ENCODE data around the gene CHST14. TPM values are rescaled to one million over a fixed set of nuclear protein-coding genes. Genes with fewer than 3 reads are reported as not detected.

CHST14 gene
- total RNA-seq, 1 donor from 2014 or later = 36.5 TPM

DNA sequence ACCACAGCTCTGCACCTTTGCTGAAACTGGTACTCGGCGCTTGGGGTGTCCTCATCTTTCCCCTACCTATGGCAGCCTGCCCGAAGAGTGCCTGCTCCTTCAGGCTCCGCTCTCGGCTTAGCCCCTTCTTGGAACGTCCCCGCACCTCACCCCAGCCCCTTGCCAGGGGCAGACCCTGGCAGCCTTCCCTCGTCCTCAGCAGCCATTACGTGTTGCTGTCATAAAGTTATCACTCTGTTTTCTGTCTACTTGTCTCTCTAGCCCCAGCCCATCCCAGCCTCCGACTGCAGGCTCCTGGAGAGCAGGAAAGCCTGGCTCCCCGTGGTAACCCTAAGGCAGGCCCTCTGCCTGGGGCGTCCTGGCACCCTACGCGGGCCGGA, 35.1 kb upstream of the CHST14 start:
- no peaks in the 10 kb centered on the region for H3K9me3 Mint-ChIP-seq (ENCODE audit: unreplicated experiment)
- H3K4me3 Mint-ChIP-seq (ENCODE audit: unreplicated experiment) = peak overlapping the region; percentile 71
- no peak for DNase-seq (ENCODE audit: low spot score)
- H3K36me3 Mint-ChIP-seq (ENCODE audit: low read depth, unreplicated experiment) = no peaks in the 10 kb centered on the region
- TF ChIP-seq, protein P1, sequence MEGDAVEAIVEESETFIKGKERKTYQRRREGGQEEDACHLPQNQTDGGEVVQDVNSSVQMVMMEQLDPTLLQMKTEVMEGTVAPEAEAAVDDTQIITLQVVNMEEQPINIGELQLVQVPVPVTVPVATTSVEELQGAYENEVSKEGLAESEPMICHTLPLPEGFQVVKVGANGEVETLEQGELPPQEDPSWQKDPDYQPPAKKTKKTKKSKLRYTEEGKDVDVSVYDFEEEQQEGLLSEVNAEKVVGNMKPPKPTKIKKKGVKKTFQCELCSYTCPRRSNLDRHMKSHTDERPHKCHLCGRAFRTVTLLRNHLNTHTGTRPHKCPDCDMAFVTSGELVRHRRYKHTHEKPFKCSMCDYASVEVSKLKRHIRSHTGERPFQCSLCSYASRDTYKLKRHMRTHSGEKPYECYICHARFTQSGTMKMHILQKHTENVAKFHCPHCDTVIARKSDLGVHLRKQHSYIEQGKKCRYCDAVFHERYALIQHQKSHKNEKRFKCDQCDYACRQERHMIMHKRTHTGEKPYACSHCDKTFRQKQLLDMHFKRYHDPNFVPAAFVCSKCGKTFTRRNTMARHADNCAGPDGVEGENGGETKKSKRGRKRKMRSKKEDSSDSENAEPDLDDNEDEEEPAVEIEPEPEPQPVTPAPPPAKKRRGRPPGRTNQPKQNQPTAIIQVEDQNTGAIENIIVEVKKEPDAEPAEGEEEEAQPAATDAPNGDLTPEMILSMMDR (IDR thresholded peaks at IDR 0.05; ENCODE audit: unreplicated experiment) = no peak
- H3K4me1 Mint-ChIP-seq (ENCODE audit: unreplicated experiment) = peaks cover 22% of the 10 kb centered on the region
- H3K27me3 Mint-ChIP-seq (ENCODE audit: unreplicated experiment) = peaks cover 38% of the 10 kb centered on the region
- H3K27ac Mint-ChIP-seq (ENCODE audit: unreplicated experiment) = no peak overlapping the region

DNA sequence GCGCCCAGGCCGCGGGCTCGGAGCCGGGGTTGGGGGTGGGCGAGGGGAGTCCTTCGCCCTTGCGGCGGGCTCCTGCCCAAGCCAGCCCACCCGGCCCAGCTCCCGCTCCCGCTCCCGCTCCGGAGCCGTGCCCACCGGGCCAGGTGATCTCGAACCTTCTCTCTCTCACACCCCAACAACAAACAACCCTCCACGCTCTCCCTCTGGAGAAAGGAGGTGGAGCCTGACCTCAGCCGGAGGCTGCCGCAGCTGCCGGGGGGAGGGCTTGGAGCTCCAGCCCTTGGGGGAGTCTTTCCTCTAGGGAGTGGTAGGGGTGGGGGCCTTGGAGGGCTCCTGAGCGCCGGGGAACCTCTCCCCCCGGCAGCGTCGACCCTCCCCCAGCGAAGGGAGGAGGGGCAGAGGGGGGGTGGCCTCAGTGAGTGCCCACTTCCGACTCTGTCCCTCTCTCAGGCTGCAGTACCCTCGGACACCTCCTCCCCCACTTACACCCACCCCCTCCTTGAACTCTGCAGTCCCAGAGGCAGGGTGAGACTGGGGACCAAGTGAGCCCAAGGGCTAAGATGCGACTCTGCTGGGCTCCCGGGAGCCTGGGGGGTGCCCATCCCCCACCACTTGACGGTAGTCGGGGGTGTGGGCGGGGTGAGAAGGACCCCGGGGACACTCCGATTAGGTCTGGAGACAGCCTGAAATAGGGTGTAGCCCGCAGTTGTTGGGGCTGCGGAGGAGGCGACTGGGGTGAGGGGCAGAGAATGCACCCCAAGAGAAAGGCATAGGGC, 34.5 kb upstream of the CHST14 start:
- TF ChIP-seq, protein P1 (IDR thresholded peaks at IDR 0.05; ENCODE audit: unreplicated experiment) = no peak
- Mint-ChIP-seq H3K27me3 (ENCODE audit: unreplicated experiment) (peaks cover 38% of the 10 kb centered on the region), H3K4me1 (ENCODE audit: unreplicated experiment) (peaks cover 22% of the 10 kb centered on the region), H3K27ac (ENCODE audit: unreplicated experiment) (no peak overlapping the region), H3K36me3 (ENCODE audit: low read depth, unreplicated experiment) (no peaks in the 10 kb centered on the region), H3K9me3 (ENCODE audit: unreplicated experiment) (no peaks in the 10 kb centered on the region), H3K4me3 (ENCODE audit: unreplicated experiment) (peak overlapping the region; percentile 76)
- no peak for DNase-seq (ENCODE audit: low spot score)

DNA sequence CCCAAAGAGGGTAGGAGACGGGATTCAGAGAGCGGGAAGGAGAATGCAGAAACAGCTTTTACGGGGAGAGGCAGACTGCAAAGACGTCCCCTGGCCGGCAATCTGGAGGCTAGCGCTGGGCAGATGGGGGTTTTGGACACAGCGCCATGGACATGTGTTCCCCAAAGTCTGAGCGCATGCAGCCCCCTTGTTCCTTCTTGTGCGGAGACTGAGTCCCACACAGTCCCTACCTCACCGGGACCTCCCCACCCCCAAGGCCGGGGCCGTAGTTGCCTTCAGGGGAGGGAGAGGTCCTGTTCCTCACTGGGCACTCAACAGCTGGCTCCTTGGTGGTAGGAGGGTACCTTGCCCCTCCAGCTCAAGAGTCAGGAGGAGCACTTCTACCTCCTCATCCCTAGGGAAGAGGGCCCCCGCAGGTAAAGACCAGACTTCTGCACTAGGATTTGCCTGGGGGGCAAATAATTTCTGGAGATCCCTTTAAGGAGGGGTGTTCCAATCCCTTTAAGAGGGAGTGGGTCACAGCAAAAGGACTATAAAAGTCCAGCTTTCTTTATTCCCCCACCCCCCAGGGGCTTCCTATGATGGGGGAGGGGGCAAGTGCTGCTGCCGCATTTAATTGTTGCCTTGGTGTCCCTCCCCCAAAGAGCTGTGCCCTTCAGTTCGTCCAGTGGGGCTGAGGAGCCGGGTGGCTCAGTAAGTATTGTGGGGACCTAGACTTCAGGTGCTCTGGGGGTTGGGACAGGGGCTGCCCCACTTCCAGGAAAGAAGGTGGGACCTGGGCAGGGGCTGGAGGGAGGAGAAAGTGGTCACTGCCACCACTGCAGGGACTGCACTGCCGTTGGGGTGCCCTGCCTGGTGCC, 33.7 kb upstream of the CHST14 start:
- no peaks in the 10 kb centered on the region for H3K9me3 Mint-ChIP-seq (ENCODE audit: unreplicated experiment)
- H3K27me3 Mint-ChIP-seq (ENCODE audit: unreplicated experiment) = peaks cover 38% of the 10 kb centered on the region
- DNase-seq (ENCODE audit: low spot score) = no peak
- H3K27ac Mint-ChIP-seq (ENCODE audit: unreplicated experiment) = no peak overlapping the region
- H3K36me3 Mint-ChIP-seq (ENCODE audit: low read depth, unreplicated experiment) = no peaks in the 10 kb centered on the region
- H3K4me3 Mint-ChIP-seq (ENCODE audit: unreplicated experiment) = peak overlapping the region; percentile 76
- TF ChIP-seq, protein P1 (IDR thresholded peaks at IDR 0.05; ENCODE audit: unreplicated experiment) = no peak
- peaks cover 22% of the 10 kb centered on the region for H3K4me1 Mint-ChIP-seq (ENCODE audit: unreplicated experiment)

DNA sequence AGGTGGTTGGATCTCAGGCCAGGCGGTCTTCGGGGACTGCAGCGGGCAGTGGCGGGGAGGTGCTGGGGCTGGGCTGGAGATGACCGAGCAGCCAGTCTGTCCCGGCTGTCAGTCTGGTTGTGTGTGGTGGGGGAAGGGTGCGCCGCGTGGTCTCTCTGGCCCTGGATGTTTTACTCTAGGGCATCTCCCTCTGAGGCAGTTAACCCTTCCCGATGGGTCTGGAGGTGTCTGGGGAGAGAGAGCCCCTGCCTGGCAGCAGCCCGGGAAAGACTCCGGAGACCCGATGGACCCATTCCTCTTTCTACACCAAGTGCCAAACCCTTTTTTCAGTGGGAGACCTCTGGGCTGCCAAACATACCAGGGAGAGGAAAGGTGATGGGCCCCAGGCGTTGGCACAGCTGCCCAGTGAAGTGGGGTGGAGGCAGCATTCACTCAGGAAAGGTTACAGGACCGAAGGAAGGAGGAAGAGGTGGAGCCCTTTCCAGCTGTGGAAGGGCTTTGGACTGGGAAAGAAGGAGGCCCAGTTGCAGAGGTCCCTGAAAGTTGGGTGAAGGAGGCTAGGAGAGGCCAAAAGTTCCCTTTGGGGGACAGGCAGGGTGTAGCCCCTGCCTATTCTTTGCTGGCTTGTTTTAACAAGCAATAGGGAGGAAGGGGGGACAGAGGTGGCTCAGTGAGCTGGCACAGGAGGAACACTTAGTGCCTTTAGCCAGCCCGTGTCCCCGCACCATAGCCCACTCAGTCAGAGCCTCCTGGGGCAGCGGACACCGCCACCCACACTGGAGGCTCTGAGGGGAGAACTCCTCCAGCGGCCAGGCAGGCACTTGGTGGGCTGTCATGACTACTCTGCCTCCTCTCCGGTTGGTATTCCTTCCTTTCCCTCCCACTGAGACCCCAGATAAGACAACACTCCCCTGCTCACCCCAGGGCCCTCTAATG, 32.8 kb upstream of the CHST14 start:
- Mint-ChIP-seq H3K27me3 (ENCODE audit: unreplicated experiment) (peaks cover 44% of the 10 kb centered on the region), H3K4me1 (ENCODE audit: unreplicated experiment) (peaks cover 29% of the 10 kb centered on the region), H3K9me3 (ENCODE audit: unreplicated experiment) (no peaks in the 10 kb centered on the region), H3K4me3 (ENCODE audit: unreplicated experiment) (peak overlapping the region; percentile 73), H3K27ac (ENCODE audit: unreplicated experiment) (peak overlapping the region; percentile 42), H3K36me3 (ENCODE audit: low read depth, unreplicated experiment) (peaks cover 3% of the 10 kb centered on the region)
- no peak for DNase-seq (ENCODE audit: low spot score)
- TF ChIP-seq, protein P1 (IDR thresholded peaks at IDR 0.05; ENCODE audit: unreplicated experiment) = no peak

Data from endothelial cell (in vitro differentiated cells).